Astrocyte of the hippocampus (primary cell): ENCODE data around the gene MIOX.

Experiments used
- DNase-seq: peaks from one replicate; pipeline ENCODE4 v3.0.0; 2011; ENCODE audit warnings: low read depth, low spot score

MIOX gene

GRCh38 chr22:50473088-50473487 lies 13.6 kb upstream of the MIOX start:
- no peak for DNase-seq

GRCh38 chr22:50473855-50474671 lies 12.6 kb upstream of the MIOX start:
- peak; percentile 69 for DNase-seq

- DNase-seq: peak; percentile 98
These were observed 11.7 kb upstream of the MIOX start, which contains the start of gene SBF1 for GRCh38 chr22:50474710-50475651. Gene SBF1, minus strand, starts transcription at chr22:50475035. Its CDS starts 195 bp downstream, at chr22:50474840.

GRCh38 chr22:50475652-50476002 lies 11.0 kb upstream of the MIOX start:
- no peak for DNase-seq

DNA sequence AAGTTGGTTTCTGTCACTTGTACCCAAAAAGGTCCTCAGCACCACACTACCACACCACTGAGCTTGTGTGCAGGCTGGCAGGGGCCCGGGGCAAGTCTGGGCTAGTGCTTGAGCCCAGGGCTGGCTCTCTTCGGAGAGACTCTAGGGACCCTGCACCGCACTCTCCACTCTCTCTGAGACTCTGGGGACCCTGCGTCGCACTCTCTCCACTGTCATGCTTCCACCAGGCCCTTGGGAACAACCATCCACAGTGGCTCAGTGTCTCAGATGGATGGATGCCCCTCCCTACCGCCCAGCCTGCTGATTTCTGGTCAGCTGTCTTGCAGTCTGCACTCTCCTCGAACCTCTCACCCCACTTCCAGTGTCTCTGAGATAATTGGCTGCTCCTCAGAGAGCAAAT lies 9.8 kb upstream of the MIOX start:
- DNase-seq: no peak

- DNase-seq: no peak
These were observed 8.7 kb upstream of the MIOX start for GRCh38 chr22:50477923-50478322.

DNA sequence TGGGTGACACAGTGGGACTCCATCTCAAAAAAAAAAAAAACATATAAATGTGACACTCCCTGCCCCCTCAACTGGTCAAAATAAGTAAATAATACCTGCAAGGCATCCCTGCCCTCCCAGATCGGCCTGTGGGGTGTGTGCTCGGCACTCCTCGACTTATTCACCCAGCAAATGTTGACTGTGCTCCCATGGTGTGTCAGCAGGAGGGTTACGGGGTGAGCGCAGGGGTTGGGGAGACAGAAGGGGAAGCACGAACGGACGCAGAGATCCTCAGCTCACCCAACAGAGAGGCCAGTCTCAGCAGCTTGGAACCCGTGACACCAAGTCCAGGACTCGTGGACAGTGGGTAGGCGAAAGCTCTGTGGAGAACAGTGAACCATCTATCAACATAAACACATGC lies 6.9 kb upstream of the MIOX start:
- no peak for DNase-seq

- DNase-seq: no peak
These were observed 5.6 kb upstream of the MIOX start for GRCh38 chr22:50481045-50481439.

DNA sequence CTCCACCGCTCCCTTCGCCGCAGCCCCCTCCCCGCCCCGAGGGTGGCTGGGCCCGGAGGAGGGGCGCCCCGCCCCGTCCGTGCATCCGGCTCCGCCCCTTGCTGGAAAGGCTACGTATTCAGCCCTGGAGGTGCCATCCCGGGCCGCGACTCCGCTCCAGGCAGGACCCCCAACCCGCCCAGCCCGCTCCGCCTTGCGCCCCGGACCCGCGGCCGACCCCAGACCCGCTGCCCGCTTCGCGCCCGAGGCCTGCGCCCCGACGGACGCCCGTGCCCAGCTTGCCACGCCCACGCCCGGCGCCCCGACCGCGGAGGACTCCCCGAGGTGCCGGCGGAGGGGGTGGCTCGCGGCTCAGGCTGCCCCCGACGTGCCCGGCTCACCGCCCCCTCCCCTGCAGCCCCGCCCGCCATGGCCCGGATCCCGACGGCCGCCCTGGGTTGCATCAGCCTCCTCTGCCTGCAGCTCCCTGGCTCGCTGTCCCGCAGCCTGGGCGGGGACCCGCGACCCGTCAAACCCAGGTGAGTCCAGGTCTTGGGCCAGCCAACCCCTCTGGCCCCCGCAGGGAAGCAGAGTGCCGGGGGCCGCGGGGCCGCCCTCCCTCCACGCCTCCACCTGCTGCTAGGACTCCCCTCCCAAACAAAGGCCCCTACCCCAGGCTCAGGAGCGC lies 5.1 kb upstream of the MIOX start, which contains the start of gene ADM2:
Gene ADM2 (plus strand): TSS at position 104 of the 667 bp plus-strand sequence. CDS start 305 bp downstream, at position 409.
- peak; percentile 34 for DNase-seq

- no peak for DNase-seq
These were observed 4.3 kb upstream of the MIOX start for GRCh38 chr22:50482107-50483074.

GRCh38 chr22:50483106-50483505 lies 3.6 kb upstream of the MIOX start:
- DNase-seq: no peak

GRCh38 chr22:50483556-50483955 lies 3.1 kb upstream of the MIOX start:
- DNase-seq: no peak

GRCh38 chr22:50483977-50484853 lies 2.4 kb upstream of the MIOX start:
- DNase-seq: no peak

DNA sequence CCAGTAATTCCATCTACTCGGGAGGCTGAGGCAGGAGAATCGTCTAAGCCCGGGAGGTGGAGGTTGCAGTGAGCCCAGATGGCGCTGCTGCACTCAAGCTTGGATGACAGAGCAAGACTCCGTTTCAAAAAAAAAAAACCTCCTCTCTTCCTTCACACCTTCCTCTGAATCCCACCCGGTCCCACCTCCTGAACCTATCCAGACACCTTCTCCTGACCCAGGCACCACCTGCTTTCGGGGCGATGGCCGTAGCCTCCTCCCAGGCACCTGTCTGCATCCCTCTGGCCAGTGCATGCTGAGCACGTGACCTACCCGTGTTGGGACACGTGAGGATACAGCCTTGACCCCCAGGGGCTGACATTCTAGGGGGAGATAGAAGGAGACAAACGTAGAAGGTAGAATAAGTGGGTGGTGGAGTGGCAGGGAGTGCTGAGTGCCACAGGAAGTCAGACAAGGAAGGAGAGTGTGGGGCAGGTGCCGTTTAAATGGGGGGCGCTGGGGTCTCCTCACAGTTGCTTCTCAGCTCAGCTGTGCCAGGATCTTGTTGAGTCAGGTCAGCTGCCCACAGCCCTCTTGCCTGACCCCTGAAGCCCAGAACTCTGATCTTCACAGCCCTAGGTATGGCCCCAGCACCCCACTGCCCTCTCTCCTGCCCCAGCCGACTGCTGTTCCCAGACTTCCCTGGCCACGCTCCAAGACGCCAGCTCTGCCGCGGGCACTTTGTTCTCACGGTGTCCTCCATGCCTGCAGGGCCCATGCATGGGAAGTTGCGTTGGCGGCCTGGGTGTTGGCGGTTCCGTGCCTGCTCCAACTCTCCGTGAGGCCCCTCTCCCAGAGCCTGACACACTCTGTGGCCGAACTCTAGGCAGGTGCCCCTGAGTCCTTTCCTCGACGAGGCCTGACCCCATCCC lies 1.2 kb upstream of the MIOX start:
- no peak for DNase-seq

DNA sequence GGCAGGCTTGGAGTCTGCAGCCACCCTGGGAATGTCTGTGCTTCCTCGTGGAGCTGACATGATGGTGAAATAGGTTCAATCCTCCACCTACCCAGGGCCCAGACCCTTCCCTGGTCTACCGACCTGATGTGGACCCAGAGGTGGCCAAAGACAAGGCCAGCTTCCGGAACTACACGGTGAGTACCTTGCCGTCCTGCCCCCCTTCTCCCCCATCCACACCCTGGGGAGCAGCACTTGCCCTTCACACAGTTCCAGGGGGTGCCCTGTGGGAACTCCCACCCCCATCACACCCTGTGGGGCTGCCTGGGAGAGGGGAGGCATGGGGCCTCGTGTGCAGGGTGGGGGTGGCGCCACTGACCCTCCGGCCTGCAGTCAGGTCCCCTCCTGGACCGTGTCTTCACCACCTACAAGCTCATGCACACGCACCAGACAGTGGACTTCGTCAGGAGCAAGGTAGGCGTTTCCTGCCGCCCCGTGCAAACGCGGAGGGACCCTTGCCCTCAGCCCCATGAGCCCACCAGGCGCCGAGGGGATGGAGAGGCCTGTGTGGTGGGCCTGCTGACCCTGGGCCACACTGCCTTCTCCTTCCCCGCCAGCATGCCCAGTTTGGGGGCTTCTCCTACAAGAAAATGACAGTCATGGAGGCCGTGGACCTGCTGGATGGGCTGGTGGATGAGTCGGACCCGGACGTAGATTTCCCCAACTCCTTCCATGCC lies 789 bp downstream of the MIOX start:
- no peak for DNase-seq

DNA sequence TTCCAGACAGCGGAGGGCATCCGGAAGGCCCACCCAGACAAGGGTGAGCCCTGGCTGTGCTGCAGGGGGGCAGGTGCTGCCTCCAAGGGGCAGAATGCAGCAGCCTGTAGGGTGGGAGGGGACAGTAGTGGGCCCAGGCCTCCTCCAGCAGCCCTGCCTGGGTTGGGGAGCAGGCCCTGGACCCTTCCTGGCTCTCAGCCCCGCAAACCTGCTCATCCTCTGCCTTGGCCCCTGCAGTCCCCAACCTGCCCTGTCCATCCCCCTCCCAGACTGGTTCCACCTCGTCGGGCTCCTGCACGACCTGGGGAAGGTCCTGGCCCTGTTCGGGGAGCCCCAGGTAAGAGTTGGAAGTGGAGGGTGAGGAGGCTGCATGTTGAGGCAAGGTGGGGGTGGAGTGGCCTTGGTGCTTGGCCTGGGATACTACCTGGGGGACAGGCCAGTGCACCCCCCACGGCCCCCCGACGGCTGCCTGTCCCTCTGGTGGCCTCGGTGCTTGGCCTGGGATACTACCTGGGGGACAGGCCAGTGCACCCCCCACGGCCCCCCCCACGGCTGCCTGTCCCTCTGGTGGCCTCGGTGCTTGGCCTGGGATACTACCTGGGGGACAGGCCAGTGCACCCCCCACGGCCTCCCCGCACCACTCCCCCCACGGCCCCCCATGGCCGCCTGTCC lies 1.5 kb downstream of the MIOX start:
- DNase-seq: no peak

DNA sequence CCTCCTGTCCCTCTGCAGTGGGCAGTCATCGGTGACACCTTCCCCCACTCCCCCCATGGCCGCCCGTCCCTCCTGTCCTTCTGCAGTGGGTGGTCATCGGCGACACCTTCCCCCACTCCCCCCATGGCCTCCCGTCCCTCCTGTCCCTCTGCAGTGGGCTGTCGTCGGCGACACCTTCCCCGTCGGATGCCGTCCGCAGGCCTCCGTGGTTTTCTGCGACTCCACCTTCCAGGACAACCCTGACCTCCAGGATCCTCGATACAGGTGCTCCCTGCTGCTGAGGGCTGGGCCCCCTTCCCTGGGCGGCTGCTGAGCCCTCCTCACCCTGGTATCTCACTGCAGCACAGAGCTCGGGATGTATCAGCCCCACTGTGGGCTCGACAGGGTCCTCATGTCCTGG lies 2.2 kb downstream of the MIOX start:
- DNase-seq: no peak
